Memory B cell (primary cell): ENCODE results near the gene PPFIA2.

Source experiments
- ATAC-seq: fragments of 150-1000 bp; cut with Tn5 transposase; 2 replicates; pipeline ENCODE4 v1.10.0; 2021; ENCODE audit warnings: low read depth, mild to moderate bottlenecking, moderate library complexity
- DNase-seq, 2 donors: peaks; one replicate each; pipeline ENCODE4 v3.0.0; 2022; ENCODE audit warnings: low spot score in 2 of 2
- H3K27ac Mint-ChIP-seq: one replicate; pipeline ENCODE4 v1.8.0; 2022; ENCODE audit warnings: mild to moderate bottlenecking, moderate library complexity, mixed read lengths
- H3K27me3 Mint-ChIP-seq: one replicate; pipeline ENCODE4 v1.8.0; 2022; ENCODE audit warnings: mixed read lengths
- H3K36me3 Mint-ChIP-seq: one replicate; pipeline ENCODE4 v1.8.0; 2022; ENCODE audit warnings: mild to moderate bottlenecking, mixed read lengths
- H3K4me1 Mint-ChIP-seq: one replicate; pipeline ENCODE4 v1.8.0; 2022; ENCODE audit warnings: mixed read lengths
- H3K4me3 Mint-ChIP-seq: one replicate; pipeline ENCODE4 v1.8.0; 2022; ENCODE audit warnings: mild to moderate bottlenecking, moderate library complexity, mixed read lengths
- H3K9me3 Mint-ChIP-seq: one replicate; pipeline ENCODE4 v1.8.0; 2022; ENCODE audit warnings: mixed read lengths

PPFIA2 gene

DNA sequence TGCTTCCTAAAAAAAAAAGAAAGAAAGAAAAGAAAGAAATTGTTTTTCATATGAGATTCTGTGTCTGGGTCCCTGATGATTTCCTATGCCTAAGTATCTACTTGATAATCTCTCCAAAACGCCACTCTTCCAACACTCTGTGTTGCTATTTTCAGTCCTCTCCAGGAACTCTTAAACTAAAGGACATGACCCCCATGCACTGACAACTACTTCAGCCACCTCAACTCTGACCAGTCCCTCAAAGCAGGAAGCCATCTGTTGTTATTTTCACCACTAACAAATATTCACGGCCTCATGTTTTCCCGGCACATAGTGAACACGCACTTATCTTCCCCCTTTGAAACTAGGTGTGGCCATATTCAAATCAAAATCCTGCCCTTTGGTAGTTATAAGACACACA is 259.3 kb downstream of the PPFIA2 start:
- Mint-ChIP-seq H3K36me3 (no peaks in the 10 kb centered on the region), H3K9me3 (no peaks in the 10 kb centered on the region), H3K27me3 (no peaks in the 10 kb centered on the region), H3K27ac (no peak overlapping the region), H3K4me1 (no peaks in the 10 kb centered on the region), H3K4me3 (no peak overlapping the region)
- no peak for DNase-seq
- no peak for ATAC-seq

DNA sequence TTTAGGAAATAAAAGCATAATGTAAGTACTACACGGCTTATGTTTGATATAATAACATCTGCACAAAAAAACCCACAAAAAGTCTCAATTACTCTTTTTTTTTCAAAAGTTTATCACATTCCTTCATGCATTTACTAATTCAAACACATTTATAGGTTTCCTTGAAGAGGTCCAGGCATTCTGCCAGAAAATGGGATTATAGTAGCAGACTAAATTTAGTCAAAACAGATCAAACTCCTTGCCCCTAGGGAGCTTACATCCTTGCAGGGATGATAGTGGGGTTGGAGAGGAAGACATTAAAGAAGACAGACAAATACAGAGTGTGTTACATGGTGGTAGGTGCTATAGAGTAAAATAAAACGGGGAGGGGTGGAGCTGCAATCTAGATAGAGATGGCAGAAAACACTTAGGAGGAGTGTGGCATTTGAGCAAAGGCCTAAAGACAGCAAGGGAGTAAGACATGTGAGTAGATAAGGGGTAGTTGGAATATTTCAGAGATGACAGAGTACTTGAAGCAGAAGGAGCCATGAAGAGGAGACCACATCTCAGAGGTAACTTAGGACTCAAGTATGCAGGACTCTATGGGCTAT is 266.9 kb downstream of the PPFIA2 start:
- ATAC-seq = no peak
- no peak overlapping the region for H3K4me3 Mint-ChIP-seq
- H3K4me1 Mint-ChIP-seq = no peaks in the 10 kb centered on the region
- no peak overlapping the region for H3K27ac Mint-ChIP-seq
- H3K36me3 Mint-ChIP-seq = no peaks in the 10 kb centered on the region
- peaks cover 4% of the 10 kb centered on the region for H3K9me3 Mint-ChIP-seq
- no peak for DNase-seq
- no peaks in the 10 kb centered on the region for H3K27me3 Mint-ChIP-seq

DNA sequence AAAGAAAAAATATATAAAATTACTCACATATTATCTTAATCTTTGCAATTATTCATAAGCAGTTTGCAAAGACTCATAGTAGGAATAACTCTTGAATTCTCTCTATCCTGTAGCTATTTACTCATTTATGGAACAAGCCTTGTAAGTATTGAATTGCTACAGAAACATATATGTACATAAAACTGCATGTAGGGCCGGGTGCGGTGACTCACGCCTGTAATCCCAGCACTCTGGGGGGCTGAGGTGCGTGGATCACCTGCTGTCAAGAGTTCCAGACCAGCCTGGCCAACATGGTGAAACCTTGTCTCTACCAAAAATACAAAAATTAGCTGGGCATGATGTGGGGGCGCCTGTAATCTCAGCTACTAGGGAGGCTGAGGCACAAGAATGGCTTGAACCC is 286.2 kb downstream of the PPFIA2 start:
- no peak overlapping the region for H3K4me3 Mint-ChIP-seq
- H3K4me1 Mint-ChIP-seq = no peaks in the 10 kb centered on the region
- no peak for DNase-seq
- no peak for ATAC-seq
- H3K9me3 Mint-ChIP-seq = peaks cover 2% of the 10 kb centered on the region
- no peaks in the 10 kb centered on the region for H3K36me3 Mint-ChIP-seq
- no peaks in the 10 kb centered on the region for H3K27me3 Mint-ChIP-seq
- H3K27ac Mint-ChIP-seq = no peak overlapping the region

DNA sequence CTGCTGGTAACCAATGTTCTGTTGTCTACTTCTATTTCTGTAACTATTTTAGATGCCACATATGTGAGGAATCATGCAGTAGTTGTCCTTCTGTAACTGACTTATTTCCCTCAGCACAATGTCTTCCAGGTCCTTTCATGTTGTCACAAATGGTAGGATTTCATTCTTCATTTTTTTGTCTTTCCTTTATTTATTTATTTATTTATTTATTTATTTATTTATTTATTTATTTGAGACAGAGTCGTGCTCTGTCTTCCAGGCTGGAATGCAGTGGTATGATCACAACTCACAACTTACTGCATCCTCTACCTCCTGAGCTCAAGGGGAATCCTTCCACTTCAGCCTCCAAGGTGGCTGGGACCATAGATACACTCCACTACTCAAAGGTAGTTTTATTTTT is 288.2 kb downstream of the PPFIA2 start:
- no peaks in the 10 kb centered on the region for H3K36me3 Mint-ChIP-seq
- DNase-seq = no peak
- no peak overlapping the region for H3K27ac Mint-ChIP-seq
- H3K27me3 Mint-ChIP-seq = no peaks in the 10 kb centered on the region
- H3K4me1 Mint-ChIP-seq = no peaks in the 10 kb centered on the region
- no peak overlapping the region for H3K4me3 Mint-ChIP-seq
- ATAC-seq = no peak
- H3K9me3 Mint-ChIP-seq = no peaks in the 10 kb centered on the region

DNA sequence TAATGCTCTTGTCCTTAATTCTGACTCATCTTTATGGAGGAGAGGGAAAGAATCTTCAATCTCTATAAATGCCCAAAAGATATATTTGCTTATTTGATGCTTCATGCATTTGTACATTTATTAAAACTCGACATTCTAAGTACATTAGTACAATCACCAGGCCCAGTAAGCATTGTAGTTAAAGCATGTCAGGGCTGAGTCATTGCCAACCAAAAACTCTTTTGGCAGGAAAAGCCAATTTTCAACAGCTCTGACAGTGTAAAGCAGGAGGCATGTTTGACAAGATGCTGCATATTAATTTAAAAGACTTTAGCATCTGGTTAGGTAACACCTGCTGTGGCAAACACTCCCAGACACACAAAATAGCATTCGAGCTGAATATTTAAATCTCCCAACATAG is 290.9 kb downstream of the PPFIA2 start:
- H3K36me3 Mint-ChIP-seq = no peaks in the 10 kb centered on the region
- H3K27ac Mint-ChIP-seq = no peak overlapping the region
- no peaks in the 10 kb centered on the region for H3K9me3 Mint-ChIP-seq
- ATAC-seq (no peak), DNase-seq (no peak)
- H3K27me3 Mint-ChIP-seq = no peaks in the 10 kb centered on the region
- H3K4me3 Mint-ChIP-seq = no peak overlapping the region
- H3K4me1 Mint-ChIP-seq = no peaks in the 10 kb centered on the region

DNA sequence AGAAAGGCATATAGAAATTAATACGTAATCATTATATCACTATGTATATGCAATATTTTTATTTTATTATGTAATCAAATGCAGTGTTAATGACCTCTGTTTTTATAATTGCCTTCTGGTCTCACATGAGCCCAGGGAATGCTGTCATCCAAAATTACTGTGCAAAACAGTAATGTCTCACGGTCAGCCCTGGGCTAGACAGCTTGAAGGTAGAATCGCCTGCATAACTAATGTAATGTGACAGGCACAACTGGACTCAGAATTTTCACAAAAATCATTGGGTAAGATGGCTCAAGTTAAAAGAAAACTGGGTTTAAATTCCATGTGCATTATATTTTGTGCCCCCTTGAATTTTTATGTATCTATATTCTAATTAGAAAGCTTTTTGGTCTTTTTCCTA is 293.3 kb downstream of the PPFIA2 start:
- no peaks in the 10 kb centered on the region for H3K36me3 Mint-ChIP-seq
- no peak overlapping the region for H3K27ac Mint-ChIP-seq
- H3K4me3 Mint-ChIP-seq = no peak overlapping the region
- ATAC-seq (no peak), DNase-seq (no peak)
- no peaks in the 10 kb centered on the region for H3K27me3 Mint-ChIP-seq
- H3K9me3 Mint-ChIP-seq = peaks cover 4% of the 10 kb centered on the region
- H3K4me1 Mint-ChIP-seq = no peaks in the 10 kb centered on the region

DNA sequence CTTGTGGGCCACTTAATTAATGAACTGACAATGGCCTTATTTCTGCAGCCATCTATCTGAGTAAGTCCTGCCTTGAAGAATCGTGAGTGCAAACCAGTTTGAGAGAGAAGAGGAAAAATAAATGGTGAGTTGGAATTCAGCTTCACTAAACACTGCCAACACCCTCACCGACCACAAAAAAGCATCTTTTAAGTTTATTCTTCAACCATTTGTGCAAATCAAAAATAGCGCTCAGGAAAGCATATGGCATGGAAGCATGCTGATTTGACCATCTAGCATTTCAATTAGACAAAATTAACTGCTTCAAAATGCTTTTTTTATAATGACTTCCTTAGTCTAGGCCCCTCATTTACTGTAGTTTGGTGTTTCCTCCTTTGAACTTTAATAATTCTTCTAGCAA is 294.0 kb downstream of the PPFIA2 start:
- Mint-ChIP-seq H3K4me3 (no peak overlapping the region), H3K27me3 (no peaks in the 10 kb centered on the region), H3K27ac (no peak overlapping the region), H3K36me3 (no peaks in the 10 kb centered on the region), H3K9me3 (peaks cover 4% of the 10 kb centered on the region), H3K4me1 (no peaks in the 10 kb centered on the region)
- DNase-seq (no peak), ATAC-seq (no peak)

DNA sequence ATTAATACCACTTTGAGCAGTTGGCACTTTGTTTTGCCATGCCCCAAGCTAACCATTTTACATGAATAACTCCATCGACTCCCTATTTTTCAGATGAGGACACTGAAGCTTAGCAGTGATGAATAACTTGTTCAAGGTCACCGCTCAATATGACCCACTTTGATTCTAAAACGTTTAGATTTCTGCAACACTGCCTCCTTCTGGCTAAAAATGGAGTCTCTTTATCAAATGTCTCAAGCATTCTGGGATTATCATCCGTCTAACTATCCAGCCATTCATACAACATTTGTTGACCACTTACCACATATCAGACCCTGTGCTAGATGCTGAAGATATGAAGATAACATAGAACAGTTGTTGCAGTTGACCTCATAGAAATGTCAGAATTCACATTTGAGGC is 298.0 kb downstream of the PPFIA2 start:
- Mint-ChIP-seq H3K4me3 (no peak overlapping the region), H3K9me3 (peaks cover 4% of the 10 kb centered on the region), H3K27ac (no peak overlapping the region), H3K36me3 (no peaks in the 10 kb centered on the region), H3K4me1 (no peaks in the 10 kb centered on the region), H3K27me3 (no peaks in the 10 kb centered on the region)
- no peak for ATAC-seq
- no peak for DNase-seq

DNA sequence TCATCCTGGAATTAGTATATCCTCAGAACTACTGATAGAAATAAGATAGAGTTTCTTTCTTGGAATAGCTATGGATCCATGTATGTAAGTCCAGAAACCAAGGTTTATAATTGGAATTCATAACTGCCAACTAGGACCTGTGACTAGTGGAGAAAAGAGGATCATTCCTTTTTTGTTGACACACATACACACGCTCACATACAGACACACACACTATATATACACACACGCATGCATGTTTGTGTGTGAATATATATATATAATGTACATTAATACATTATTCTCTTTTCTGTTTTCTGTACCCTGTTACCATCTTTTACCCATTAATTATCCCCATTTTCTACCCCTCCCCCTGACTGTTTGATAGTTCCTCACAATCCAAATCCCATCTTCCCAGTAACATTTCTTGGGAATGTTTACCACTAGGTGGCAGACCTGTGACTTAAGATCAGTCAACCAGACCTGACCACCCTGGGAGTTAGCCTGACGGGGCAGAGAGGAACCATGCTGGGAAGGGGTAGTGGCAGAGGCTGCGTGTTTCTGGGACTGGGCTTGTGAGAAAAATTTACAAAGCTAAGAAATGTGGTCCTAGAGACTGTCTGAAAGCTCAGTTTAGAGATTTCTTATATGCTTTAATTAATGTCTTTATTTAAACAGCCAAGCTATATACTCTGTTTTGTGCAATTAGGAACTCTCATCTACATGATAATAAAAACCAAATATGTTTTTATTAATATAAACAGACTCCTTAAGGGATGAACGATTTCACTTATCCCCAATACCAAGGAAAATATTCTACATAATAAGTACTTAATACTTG is 308.0 kb downstream of the PPFIA2 start:
- Mint-ChIP-seq H3K27me3 (no peaks in the 10 kb centered on the region), H3K9me3 (peaks cover 2% of the 10 kb centered on the region), H3K4me3 (no peak overlapping the region), H3K27ac (no peak overlapping the region), H3K36me3 (no peaks in the 10 kb centered on the region), H3K4me1 (no peaks in the 10 kb centered on the region)
- DNase-seq = no peak
- ATAC-seq = no peak

DNA sequence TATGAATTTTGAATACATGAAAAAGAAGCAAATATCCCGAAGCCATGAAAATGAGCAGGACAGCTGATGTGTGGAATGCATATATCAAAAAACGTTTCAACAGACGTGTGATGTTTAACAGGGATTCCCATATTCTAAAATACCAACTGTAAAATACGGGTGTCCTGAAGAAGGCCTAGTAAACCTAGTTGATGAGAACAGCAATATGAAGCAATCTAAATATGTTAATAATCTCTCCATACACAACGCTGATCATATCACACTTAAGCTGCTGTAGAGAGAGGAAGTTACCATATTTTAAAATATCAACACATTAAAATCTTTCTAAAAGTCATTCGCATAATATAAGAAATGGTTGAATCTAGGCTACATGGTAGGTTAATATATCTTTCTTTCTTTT is 317.5 kb downstream of the PPFIA2 start:
- ATAC-seq (no peak), DNase-seq (no peak)
- H3K4me3 Mint-ChIP-seq = no peak overlapping the region
- no peaks in the 10 kb centered on the region for H3K27me3 Mint-ChIP-seq
- no peaks in the 10 kb centered on the region for H3K9me3 Mint-ChIP-seq
- no peaks in the 10 kb centered on the region for H3K36me3 Mint-ChIP-seq
- no peaks in the 10 kb centered on the region for H3K4me1 Mint-ChIP-seq
- H3K27ac Mint-ChIP-seq = no peak overlapping the region

DNA sequence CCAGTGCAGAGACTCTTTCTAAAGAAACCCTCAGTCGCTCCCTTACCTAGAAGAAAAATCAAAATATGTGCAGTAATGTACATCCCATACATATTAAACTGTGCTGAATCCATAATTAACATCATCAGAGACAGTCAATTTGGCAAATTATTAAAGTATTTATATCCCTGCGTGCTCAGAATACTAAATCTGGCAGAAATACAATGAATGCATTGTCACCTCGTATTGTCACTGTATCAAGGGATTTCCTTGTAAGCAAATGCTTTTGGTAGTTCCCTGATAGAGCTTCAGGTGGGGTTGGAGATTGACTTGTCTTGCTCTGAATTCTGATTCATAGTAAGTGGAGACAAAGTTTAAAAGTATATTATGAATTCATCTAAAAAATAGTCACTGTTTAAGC is 319.1 kb downstream of the PPFIA2 start:
- no peak overlapping the region for H3K4me3 Mint-ChIP-seq
- H3K36me3 Mint-ChIP-seq = no peaks in the 10 kb centered on the region
- no peak overlapping the region for H3K27ac Mint-ChIP-seq
- no peaks in the 10 kb centered on the region for H3K27me3 Mint-ChIP-seq
- DNase-seq (no peak), ATAC-seq (no peak)
- H3K9me3 Mint-ChIP-seq = peaks cover 2% of the 10 kb centered on the region
- H3K4me1 Mint-ChIP-seq = no peaks in the 10 kb centered on the region

DNA sequence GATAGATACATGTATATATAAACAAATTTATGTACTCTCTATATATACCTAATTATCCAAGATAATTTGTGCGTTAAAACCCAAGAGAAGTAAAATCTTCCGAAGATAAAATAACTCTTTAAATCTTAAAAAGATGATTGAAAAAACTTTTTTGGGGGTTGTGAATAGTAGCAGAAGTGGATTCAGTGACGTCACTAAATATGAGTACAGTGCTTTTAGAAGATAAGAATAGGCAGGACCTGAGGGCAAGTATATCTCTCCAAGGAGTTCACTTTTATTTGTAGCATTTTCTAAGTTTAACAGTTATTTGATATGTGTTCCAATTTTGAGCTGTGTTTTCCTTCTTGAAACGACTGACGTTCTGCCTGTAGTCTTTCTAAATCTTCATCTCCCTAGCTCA is 319.8 kb downstream of the PPFIA2 start:
- Mint-ChIP-seq H3K9me3 (peaks cover 2% of the 10 kb centered on the region), H3K36me3 (no peaks in the 10 kb centered on the region), H3K4me1 (no peaks in the 10 kb centered on the region), H3K27ac (no peak overlapping the region), H3K27me3 (no peaks in the 10 kb centered on the region), H3K4me3 (no peak overlapping the region)
- DNase-seq (no peak), ATAC-seq (no peak)

DNA sequence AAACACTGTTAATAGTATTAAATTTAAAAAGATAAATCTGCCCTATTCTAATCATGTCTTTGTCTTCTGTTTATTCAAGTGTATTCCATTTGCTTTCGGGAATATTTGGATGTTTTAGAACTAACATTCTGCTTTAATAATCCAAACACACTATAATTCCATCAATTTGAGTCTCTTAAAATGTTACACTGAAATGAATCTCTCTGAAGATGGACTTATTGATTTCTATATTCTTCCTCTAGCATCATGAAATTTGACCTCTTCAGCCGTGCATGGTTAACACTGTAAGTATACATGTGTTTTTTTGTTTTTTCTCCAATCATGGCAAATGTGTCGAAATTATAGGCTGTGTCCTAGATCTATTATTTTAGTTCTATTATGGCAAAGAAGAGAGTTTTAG is 342.1 kb downstream of the PPFIA2 start:
- H3K36me3 Mint-ChIP-seq = no peaks in the 10 kb centered on the region
- no peak for DNase-seq
- H3K27ac Mint-ChIP-seq = no peak overlapping the region

DNA sequence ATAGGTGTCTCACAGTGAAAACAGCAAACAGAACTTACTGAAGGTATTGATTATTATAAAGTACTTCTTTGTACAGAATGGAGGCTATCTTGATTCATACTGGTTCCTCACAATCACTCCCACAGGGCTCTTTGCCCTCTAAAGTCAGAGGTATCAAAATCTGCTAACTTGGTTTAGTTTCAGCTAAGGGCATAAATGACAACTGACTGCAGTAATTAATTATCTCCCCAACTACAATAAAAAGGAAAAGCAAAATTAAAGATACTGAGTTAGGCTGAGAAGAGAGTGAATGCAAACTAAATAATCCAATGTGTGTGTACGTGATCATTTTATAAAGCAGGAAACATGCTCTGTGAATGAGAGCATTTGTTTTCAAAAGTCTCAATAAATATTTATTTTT is 342.6 kb downstream of the PPFIA2 start:
- no peak overlapping the region for H3K27ac Mint-ChIP-seq
- ATAC-seq = no peak
- no peaks in the 10 kb centered on the region for H3K27me3 Mint-ChIP-seq
- no peak for DNase-seq
- no peaks in the 10 kb centered on the region for H3K4me1 Mint-ChIP-seq
- no peaks in the 10 kb centered on the region for H3K36me3 Mint-ChIP-seq
- no peak overlapping the region for H3K4me3 Mint-ChIP-seq
- peaks cover 10% of the 10 kb centered on the region for H3K9me3 Mint-ChIP-seq

More for the DNA sequence above, 342.1 kb downstream of the PPFIA2 start:
- Mint-ChIP-seq H3K4me3 (no peak overlapping the region), H3K27me3 (no peaks in the 10 kb centered on the region), H3K9me3 (peaks cover 9% of the 10 kb centered on the region), H3K4me1 (no peaks in the 10 kb centered on the region)
- ATAC-seq = no peak

DNA sequence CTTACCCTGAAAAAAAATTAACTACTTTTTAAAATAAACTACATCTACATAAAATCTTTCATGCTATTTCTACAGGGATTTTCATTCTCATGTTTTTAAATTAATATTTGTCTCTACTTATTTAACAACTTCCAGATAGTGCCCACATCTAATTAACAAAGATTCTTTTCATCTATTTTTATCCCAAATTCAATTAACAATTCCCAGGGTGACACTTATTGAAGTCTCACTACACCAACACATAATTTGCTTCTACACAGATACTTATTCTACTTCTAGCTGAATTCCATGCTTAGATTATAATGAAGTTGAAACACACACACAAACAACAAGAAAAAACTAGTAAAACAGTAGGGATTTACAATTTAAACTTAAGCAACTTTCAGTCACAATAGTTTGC is 344.7 kb downstream of the PPFIA2 start:
- no peak overlapping the region for H3K4me3 Mint-ChIP-seq
- no peaks in the 10 kb centered on the region for H3K27me3 Mint-ChIP-seq
- no peaks in the 10 kb centered on the region for H3K36me3 Mint-ChIP-seq
- ATAC-seq = no peak
- peaks cover 6% of the 10 kb centered on the region for H3K9me3 Mint-ChIP-seq
- no peaks in the 10 kb centered on the region for H3K4me1 Mint-ChIP-seq
- H3K27ac Mint-ChIP-seq = no peak overlapping the region
- no peak for DNase-seq
